GM18498 (cell line): ENCODE results near the gene S1PR5.

Experiments
- ATAC-seq: cut with Tn5 transposase; IDR thresholded peaks from one replicate; pipeline ENCODE4 v1.9.1; 2021; ENCODE audit warnings: mild to moderate bottlenecking, moderate library complexity; ENCODE audit not compliant: unreplicated experiment

Gene S1PR5

DNA sequence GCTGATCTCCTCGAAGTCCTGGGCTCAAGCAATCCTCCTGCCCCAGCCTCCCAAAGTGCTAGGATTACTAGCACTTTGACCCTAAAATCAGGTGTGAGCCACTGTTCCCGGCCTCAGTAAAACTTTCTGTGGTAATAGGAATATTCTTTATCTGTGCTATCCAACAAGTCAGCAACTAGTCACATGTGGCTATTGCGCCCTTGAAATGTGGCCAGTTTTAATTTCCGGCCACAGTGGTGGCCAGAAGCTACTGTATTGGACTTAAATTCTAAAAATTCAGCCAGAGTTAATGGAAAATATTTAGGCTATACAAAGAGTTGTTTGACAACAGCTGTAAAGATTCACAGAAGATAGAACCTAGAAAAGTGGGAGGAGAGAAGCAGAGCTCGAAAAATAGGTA, 44.1 kb downstream of the S1PR5 start:
- ATAC-seq = no peak

DNA sequence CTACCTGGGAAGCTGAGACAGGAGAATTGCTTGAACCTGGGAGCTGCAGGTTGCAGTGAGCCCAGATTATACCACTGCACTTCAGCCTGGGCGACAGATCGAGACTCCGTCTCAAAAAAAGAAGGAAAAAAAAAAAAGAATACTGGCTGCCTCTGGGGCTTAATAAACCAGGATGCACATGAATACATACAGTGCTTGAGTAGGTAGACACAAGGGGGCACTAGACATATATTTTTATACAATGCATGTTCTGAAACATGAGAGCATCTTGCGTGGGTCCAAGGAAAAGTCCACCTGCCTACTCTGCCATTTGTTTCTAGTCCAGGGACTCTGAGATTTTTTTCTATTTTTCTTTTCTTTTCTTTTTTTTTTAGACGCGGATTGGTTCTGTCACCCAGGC, 45.3 kb downstream of the S1PR5 start:
- ATAC-seq = no peak

DNA sequence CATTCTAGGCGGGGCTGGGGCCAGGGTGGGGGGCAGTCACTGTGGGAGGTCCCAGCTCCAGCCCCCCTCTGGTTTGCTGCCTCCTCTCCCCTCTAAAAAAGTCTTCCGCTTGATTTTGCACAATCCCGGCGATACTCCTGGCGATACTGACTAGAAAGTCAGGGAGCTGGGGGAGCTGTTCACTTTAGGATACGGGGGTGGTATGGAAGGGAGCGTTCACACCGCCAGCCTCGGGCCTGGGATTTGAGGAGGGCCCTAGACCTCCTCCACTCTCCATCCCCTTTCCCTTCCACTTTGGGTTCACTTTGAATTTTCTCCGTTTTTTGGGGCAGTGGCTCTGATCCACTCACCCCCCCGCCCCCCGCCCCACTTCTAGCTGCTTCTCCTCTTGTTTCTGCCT, 49.1 kb downstream of the S1PR5 start:
- ATAC-seq = no peak

DNA sequence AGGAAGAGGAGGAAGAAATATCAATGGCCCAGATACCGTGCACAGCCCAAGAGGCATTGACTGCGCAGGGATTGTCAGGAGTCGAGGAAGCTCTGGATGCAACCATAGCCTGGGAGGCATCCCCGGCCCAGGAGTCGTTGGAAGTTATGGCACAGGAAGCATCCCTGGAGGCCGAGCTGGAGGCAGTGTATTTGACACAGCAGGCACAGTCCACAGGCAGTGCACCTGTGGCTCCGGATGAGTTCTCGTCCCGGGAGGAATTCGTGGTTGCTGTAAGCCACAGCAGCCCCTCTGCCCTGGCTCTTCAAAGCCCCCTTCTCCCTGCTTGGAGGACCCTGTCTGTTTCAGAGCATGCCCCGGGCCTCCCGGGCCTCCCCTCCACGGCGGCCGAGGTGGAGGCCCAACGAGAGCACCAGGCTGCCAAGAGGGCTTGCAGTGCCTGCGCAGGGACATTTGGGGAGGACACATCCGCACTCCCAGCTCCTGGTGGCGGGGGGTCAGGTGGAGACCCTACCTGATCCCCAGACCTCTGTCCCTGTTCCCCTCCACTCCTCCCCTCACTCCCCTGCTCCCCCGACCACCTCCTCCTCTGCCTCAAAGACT, 50.0 kb downstream of the S1PR5 start:
- no peak for ATAC-seq

DNA sequence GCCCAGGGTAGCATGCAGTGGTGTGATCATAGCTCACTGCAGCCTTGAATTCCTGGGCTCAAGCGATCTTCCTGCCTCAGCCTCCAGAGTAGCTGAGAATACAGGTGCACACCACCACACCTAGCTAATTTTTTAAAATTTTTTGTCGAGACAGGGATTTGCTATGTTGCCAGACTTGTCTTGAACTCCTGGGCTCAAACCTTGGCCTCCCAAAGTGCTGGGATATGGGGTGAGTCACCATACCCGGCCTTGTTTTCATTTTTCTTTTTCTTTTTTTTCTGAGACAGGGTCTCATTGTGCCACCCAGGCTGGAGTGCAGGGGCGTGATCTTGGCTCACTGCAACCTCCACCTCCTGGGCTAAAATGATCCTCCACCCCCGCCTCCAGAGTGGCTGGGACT, 52.8 kb downstream of the S1PR5 start:
- no peak for ATAC-seq
